NCI-H2171 treated with DMSO at 0.1 percent for 48 hours (cell line): ENCODE data around the gene OR6Y1.

Experiments used
- DNase-seq: peaks from one replicate; lab custom pipeline; 2025; lab: John Stamatoyannopoulos, UW

Gene OR6Y1

GRCh38 chr1:158506369-158506987 is 47.7 kb downstream of the OR6Y1 start:
- no peak for DNase-seq

DNA sequence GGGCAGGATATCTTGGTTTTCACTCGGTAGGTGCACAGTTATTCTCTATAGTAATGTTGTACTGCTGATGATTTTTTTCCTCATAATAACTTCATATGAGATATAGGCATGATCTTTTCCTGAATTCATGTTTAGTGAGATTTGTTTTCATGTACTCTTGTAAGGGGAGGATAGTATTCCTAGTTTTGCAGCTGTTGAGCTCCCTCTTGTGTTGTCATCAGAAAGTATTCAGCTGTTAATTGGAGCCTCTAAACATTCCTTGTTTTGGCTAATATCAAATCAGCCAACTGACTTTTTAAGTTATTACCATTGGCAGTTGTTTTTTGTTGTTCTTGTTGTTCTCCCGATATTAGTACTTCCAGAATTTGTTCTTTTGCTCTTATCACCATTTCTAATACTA is 57.8 kb downstream of the OR6Y1 start:
- no peak for DNase-seq

GRCh38 chr1:158494796-158495195 is 59.4 kb downstream of the OR6Y1 start:
- no peak for DNase-seq
